Hair follicle dermal papilla cell (primary cell): ENCODE data around the gene GCNT4. TPM values are rescaled to one million over a fixed set of nuclear protein-coding genes. Genes with fewer than 3 reads are reported as not detected.

ENCODE experiments used
- small RNA-seq: library from RNA; depleted of rRNA; stranded (forward); fragments of <200 nt; gene quantifications from one replicate; pipeline ENCODE3, GENCODE V24; 2012
- total RNA-seq: library from RNA; depleted of rRNA; stranded (reverse); fragments of >200 nt; gene quantifications from 2 replicates; pipeline ENCODE4 v1.2.3, GENCODE V29; 2012

The GCNT4 gene, protein sequence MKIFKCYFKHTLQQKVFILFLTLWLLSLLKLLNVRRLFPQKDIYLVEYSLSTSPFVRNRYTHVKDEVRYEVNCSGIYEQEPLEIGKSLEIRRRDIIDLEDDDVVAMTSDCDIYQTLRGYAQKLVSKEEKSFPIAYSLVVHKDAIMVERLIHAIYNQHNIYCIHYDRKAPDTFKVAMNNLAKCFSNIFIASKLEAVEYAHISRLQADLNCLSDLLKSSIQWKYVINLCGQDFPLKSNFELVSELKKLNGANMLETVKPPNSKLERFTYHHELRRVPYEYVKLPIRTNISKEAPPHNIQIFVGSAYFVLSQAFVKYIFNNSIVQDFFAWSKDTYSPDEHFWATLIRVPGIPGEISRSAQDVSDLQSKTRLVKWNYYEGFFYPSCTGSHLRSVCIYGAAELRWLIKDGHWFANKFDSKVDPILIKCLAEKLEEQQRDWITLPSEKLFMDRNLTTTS
- 19.5 and 24.8 TPM in 2 replicates for total RNA-seq

DNA sequence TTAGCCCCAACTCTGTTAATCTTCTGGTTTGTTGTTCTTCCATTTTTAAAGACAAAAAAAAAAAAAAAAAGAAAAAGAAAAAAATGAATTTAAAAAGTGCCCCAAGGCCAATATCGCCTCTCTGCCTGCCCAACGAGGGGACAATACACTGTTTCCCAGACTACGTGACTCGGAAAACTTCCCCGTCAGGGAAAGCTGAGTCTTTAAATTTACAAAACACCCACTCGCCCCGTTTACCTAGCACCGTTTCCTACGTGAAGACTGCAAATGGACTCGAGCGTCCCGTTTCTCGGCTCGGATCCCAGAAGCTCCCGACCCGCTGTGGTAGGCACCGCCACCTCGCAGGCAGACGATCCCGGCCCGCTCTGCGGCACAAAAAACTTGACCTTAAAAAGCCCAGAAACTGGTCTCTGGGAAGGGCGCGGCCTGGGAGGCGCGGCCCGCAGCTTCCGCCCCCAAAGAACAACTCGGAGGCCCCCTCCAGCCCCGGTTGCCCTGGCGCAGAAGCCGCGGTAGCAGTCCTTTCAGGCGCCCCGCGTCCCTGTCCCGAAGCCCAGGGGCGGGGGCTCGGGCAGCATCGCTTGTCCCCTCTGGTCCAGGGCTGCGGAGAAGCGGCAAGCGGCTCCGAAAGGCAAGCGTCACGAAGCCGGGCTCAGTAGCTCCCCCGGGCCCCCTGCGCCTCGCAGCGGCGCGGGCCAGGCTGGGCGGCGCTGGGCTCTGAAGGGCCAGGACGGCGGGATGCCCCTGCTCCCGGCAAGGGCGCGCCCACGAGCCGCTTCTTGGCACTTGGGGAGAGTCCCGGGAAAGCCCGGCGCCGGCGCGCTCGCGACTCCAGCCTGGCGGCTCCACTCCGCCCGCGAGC lies at the start of gene GCNT4:
Gene GCNT4 (minus strand): TSS at position 367 of the 862 bp plus-strand sequence. CDS start 22,521 bp downstream, outside the sequence.

Small RNA genes within 50 kb of the gene (small RNA-seq; reads per million reads assigned to genes)
- gene AC093259.1, result not detected

Other genes starting within 250 kb of the GCNT4 start
- gene FAM169A, start 186.2 kb downstream of the GCNT4 start, total RNA-seq, result 4.7 and 5.3 TPM in 2 replicates
- gene ANKRD31, start 184.3 kb upstream of the GCNT4 start, total RNA-seq, result 0.24 and 0.32 TPM in 2 replicates